SK-N-SH treated with all-trans-retinoic acid at 6 μM for 48 hours (cell line): ENCODE results near the gene CEP295NL.

Experiments used
- CREB5 ChIP-seq: fragments of 250-450 bp; sonication (Bioruptor Pico); IDR thresholded peaks from 2 replicates; pipeline ENCODE4 v1.5.1; 2020; ENCODE audit warnings: low read depth, mild to moderate bottlenecking, moderate library complexity
- OSR1 ChIP-seq: fragments of 250-450 bp; sonication (Bioruptor Pico); IDR thresholded peaks from 2 replicates; pipeline ENCODE4 v1.8.0; 2022; ENCODE audit warnings: moderate library complexity, mild to moderate bottlenecking, inconsistent platforms

- TF ChIP-seq OSR1 (CRISPR knock-in tag) (no peak), CREB5 (CRISPR knock-in tag) (no peak)
These were observed 5.3 kb downstream of the CEP295NL start for GRCh38 chr17:78897664-78898047.
